ENCODE measurements around the gene ASIC4.

DNA sequence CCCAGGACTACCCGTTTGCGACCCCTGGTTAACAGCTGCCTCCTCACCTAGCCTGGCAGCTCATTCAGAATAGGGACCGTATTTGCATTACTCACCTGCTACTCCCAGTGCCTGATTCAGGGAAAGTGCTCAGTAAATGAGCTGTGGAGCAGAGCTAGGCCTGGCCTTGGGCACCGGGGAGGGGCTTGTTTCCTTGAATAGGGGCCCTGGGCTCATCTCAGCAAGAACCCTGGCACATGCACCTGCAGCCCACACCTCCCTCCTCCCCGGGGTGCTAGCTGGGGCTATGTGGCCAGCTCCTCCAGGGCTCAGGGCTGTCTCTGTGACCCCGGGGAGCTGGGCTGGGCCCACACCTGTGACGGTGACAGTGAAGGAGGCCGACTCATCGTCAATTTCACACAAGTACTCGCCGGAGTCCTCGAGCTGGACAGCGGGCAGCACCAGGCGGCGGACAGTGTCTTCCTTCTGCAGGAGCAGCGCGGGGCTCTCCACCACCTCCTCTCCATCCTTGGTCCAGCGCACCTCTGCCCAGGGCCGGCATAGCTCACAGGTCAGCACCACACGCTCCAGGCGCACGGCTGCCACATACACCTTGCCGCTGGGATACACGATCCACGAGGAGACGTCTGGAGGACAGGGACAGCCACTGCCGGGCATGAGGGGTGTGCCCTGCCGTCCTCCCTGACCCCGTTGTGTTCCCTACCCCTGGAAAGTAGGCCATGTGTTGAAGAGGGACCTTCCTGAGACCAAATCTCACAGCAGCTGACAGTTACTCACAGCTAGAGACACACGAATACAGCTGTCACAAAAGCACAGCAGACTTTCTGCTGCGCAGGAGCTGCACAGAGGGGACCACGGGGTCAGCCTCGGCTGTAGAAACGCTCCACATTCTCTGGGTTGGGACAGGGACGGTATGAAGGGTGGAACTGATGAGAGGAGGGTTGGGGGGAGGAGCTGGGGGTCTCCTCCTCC, 48.1 kb downstream of the ASIC4 start:
- TF ChIP-seq, protein P1, sequence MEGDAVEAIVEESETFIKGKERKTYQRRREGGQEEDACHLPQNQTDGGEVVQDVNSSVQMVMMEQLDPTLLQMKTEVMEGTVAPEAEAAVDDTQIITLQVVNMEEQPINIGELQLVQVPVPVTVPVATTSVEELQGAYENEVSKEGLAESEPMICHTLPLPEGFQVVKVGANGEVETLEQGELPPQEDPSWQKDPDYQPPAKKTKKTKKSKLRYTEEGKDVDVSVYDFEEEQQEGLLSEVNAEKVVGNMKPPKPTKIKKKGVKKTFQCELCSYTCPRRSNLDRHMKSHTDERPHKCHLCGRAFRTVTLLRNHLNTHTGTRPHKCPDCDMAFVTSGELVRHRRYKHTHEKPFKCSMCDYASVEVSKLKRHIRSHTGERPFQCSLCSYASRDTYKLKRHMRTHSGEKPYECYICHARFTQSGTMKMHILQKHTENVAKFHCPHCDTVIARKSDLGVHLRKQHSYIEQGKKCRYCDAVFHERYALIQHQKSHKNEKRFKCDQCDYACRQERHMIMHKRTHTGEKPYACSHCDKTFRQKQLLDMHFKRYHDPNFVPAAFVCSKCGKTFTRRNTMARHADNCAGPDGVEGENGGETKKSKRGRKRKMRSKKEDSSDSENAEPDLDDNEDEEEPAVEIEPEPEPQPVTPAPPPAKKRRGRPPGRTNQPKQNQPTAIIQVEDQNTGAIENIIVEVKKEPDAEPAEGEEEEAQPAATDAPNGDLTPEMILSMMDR (conservative IDR thresholded peaks at IDR 0.05; ENCODE audit: low read length) = no peak
- no peak for TF ChIP-seq EZH2phosphoT487 (IDR thresholded peaks at IDR 0.05; ENCODE audit: borderline replicate concordance, low read depth, low read length)

All from OCI-LY7 (cell line).